HG03571 (cell line): ENCODE data around the gene SMYD3.

Experiments
- ATAC-seq: cut with Tn5 transposase; IDR thresholded peaks from one replicate; pipeline ENCODE4 v1.9.1; 2021; ENCODE audit not compliant: unreplicated experiment

Gene SMYD3

DNA sequence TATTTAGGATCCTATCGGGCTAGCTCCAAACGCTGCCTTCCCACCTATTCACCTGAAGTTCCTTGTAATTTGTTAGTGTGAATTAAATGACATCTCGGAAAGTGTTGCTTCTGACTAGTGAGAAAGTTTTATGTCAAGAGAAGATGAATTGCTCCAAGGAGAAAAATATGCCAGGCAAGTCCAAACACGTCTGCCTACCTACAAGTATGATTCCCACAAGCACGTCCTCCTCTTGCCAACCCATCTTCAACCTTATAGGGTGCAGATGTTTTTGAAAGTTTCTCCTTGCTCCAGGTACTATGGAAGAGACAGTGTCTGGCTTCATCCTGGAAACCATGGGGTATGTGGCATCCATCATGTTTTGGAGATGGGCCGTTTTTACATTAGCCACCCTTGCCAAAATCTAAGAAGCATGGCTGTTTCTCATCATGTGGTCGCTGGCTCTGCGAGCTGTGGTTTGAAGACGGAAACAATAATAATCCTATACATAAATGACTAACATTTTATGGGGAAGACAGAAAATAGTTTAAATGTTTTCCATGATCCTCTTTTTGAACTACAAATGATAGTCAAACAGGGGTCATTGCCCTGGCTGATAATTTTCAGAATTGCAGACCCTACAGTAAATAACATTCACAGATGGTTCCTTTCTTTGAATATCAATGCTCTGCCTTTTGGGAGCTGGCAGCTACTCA is 505.8 kb downstream of the SMYD3 start:
- ATAC-seq, result no peak

DNA sequence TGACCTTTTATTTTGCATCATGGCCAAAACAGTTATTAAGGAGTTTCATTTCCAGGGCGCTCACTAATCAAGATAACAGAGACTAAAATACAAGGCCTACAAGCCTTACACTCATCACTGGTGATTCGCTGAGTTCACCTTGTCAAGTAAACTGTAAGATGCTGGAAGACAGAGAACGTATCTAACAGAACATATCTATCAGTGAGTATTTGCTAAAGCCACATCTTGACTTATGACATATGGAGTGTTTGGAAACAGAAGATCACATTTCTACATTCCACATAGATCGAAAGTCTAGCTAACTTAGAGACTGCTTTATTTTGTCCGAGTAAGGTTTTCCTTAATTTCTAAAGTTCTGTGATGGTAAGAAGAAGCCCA is 506.5 kb downstream of the SMYD3 start:
- ATAC-seq, result no peak

DNA sequence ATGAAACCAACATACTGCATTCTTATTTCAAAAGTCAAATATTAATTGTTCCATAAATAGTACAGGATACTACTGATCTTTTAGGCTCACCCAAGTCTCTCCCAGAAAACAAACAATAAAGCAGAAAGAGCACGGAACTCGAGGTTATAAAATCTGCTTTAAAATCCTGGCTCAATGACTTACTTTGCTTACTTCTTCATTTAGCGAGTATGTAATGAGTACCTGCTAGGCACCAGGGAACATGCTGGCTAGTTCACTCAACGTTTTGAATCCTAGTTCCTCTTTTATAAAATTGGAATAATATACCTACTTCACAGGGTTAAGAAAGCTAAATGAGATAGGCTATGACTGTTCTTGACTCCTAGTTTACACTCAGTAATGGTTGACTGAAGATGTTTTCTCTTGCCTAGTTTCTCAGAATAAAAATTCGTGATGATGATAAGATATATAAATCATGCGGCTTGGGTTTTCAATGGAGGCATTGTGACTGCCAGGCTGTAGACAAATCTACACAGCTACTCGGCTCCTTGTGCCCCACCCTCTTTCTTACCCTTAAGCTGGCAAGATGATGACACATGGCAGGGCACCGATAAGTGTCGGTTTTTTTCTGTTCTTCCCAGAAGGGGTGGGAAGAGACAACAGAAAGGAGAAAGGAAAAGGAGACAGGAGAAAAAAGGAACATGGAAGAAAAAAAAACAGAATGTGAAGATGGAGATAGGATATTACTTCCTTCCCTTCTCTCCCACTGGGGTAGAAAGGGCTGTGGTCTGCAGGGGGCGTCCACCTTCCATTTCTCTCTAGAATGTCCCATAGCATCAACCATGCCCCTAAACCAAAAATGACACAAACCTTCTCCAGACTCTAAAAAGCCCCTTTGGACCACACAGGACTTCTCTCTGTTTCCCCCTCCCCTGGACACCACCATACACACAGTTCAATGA is 507.1 kb downstream of the SMYD3 start:
- ATAC-seq, result no peak

DNA sequence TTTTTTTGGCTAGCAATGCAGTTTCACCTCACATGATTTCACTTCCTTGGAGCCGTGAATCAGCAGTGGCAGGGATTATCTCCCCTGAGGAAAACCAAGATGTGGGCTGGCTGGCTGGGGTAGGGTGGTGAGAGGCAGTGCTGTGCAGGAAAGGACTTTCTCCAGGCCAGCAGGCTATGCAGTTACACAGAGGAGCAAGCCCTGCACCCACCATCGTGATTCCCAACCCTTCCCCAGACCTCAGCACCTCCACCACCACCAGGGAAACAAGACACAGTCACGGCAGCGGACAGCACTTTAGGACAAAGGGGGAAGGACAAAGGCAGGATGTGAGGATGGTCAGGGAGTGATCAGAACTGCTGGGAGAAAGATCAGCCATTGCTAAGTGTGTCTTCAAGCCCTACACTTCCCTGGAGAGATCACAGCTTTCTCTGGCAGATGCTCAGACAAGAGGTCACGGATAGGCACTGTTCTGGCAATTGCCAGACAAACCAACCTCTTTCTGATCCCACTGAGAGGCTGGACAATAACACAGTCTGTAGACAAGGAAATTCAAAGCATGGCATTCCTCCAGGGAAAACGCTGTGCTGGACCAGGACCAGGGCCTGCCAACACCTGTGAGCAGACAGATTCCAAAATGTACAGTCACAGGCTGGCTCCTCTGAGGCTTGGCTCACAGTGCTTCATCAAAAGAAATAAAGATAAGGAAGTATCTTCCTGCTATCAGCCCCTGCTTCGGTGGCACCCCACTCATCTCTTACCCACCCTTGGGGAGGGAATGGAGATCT is 509.4 kb downstream of the SMYD3 start:
- ATAC-seq, result no peak

DNA sequence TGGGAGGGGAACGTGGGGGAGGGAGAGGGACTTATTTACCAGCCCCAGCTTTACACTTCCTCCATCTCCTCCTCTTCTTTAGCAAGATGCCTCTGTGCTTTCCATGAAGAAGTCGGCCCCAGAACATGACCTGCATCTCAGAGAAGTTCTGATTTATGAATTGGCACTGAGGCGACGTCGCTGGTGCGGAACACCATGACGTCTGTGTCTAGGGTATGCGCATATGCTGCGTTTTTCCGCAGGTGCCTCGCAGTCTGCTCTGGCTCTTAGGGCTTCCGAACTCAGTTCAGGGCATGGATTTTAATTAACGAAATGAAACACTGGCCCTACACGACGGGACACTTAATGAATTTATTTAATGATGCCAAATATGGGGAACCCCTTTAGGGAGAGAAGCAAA is 510.3 kb downstream of the SMYD3 start:
- no peak for ATAC-seq

DNA sequence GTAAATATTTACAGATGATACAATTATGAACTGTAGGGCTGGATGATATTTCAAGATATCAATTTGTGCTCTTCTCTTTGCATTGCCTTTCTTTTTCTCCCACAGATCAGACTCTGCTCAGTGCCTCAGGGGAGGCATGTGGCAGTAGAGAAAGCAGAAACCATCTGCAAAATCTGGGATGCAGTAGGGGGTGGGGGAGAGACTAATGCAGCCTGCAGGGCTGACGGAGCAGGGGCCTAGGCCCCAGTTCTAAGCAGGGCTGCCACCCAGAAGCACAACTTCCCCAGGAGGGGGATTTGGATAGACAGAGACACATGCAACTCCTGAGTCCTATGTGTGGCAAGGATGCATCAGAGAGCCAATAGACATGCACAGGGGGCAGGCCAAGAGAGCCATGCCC is 511.6 kb downstream of the SMYD3 start:
- no peak for ATAC-seq

DNA sequence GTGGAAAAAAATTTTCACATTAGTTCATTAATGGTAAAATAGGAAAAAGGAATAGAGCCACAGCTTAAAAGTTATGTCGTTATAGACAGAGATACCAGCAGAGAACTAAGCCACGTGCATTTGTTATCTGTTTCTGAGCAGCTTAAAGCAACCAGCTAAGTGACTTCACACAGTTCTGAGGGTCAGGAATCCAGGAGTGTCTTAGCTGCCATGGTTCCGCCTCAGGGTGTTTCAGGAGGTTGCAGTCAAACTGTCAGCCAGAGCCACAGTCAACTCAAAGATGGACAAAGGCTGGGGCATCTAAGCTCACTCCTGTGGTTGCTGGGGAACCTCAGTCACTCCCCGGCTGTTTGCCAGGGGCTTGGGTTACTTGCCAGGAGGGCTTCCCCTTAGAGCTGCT is 515.8 kb downstream of the SMYD3 start:
- ATAC-seq, result no peak

DNA sequence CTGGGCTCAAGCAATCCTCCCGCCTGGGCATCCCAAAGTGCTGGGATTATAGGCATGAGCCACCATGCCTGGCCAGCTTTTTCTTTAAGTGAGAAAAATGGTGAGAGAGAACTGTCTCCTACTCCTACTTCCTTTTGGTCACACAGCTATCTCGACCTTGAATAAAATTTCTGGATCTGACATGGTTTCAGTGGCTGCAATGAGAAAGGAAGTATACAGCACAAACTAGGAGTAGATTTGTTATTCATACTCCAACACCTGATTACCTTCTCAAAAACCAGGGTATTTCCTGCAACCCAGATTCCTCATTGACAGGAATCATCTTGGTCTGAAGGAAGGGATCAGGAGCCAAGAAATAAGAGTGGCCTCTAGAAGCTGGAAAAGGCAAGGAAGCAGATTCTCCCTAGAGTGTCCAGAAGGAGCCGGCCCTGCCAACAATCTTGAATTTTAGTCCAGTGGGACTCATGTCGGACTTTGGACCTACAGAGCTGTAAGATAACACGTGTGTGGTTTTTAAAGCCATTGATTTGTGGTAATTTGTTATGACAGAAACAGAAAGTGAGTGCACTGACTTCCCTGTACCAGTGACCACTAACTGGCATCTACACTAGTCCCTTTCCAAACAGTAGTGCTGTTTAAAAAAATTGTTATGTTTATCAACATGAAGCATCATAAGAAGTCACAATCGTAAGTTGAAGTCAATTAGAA is 516.6 kb downstream of the SMYD3 start:
- ATAC-seq, result no peak

DNA sequence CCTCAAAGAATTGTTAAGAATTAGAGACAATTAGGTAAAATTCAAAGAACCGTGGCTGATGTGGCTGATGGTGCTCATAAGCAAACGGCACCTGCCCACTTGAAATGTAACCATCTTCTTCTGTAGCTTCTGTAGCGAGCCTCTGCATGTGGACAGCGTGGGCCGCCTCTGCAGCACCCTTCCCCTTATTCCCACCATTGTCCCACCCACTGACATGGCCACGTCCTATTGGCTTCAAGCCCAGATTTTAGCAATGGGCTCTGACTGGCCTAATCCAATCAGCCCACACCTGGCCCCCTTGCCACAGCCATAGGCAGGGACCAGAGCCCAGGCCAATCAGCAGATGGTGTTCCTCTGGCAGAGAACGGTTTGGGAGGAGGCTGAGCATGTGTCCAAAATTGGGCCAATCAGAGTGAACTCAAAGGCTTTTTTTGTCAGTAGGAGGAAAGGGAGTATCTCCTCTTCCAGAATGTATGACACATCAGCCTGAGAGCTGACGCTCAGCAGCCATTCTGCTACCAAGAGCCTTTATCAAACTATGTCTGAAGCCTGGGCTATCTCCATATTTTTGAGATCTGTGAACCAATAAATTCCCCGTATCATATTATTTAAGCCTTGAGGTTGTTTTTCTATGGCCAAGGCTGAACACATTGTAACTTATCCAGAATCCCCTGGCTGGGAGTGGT is 518.5 kb downstream of the SMYD3 start:
- no peak for ATAC-seq

DNA sequence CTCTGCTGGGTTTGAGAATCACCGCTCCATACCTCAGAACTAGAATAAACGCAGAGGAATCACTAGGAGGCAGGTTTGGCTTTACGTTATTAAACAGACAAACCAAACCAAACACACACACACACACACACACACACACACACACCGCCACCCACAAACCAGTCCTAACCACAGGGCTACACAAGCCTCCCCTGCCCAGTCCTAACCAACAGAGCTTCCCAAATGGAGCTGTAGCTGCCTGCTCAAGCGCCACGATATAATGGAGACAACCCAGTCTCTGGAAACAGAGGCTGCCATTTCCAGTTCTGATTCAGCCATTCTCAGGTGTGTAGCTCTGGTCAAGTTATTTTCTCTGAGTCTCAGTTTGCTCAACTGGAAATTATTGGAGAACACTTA is 519.1 kb downstream of the SMYD3 start:
- ATAC-seq, result no peak

DNA sequence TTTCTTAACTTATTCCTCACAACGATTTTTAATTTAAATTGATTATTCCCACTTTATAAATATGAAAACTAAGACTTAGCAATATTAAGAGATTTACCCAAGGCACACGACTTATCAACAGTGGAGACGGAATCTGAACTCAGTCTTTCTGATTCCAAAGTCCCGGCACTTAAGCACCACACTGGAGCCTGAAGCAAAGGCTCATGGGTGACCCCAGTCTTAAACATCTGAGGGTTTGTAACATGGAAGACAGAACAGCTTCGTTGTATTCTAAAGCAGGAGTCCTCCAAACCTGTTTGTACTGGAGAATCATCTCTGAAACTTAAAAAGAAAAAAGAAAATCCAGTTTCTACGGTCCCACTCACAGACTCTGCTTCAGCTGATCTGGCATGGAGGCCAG is 519.5 kb downstream of the SMYD3 start:
- ATAC-seq, result no peak

DNA sequence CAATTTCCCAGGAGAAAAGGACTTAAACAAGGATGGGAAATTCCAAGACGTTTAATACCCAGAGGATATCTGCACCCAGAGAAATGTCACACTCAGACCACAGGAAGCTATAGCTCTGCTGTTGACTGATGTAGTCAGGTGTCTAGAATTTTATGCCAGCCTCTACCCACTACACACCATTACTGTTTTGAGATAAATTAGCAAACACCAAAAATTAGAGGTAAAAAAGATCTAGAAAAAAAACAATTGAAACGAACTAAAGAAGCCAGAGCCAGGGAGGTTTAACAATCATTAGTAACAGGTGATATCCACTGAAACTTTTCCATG is 519.9 kb downstream of the SMYD3 start:
- no peak for ATAC-seq

DNA sequence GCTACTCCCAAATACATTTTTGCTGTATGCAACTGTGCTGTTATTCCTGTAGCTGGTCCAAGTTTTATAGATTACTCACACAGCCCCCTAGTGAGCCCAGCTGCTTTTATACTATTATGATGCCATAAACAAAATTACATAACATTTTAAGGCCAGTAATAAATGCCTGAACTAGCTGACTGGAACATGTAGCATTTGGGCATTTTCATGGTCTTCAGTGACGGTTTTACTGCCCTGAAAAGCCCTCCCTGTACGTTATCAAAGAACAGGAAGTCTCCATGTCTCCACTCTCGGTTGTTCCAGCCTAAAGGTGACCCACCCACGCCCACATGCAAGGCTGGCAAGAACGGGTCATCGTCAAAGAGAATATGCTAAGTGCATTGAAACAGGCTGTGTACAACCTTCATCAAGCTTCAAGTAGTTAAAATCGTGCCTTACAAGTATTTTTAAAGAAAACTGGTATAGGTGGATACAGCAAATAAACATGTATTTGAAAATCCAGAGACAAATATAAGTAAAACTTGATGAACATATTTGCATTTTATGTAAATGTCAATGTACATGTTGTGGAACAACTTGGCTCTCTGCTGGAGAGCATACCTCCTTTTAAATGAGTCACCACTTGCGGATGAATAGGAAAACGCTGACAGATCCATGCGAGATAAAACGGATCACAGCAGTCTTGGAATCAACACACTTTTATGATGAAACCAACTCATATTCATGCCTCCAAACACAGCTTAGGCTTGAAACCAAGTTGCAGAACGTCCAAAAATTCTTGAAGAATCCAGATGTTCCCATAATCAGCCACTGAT is 520.5 kb downstream of the SMYD3 start:
- no peak for ATAC-seq

DNA sequence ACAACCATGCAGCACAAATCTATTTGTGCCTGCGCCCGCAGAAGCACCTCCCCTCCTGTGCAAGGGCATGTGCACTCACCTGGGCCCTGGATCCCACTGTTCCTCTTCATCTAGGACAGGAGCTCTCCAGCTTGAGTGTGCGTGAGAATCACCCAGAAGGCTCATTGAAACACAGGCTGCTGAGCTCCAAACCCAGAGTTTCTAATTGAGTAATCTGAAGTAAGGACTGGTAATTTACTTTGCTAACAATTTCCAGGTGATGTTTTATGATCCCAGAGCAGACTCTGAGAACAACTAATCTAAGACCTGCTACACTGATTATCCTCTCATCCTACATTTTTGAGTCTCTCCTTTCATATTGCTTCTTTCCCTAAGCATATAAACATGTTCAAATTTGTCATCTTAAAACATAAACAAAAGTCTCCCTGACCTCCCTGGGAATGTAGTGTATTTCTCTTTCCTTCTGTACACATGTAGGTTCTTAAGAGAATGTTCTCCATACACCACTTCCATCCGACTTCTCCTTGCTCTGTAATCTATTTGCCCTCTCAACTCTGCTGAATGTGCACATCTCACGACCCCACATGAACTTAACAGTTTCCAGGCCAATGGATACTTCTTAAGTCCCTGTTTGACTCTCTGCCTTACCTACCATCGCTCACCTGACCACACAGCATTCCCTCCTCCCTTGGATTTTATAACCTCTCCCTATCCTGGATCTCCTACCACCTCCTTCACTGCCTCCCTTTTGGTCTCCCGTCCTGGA is 522.5 kb downstream of the SMYD3 start:
- ATAC-seq, result no peak

DNA sequence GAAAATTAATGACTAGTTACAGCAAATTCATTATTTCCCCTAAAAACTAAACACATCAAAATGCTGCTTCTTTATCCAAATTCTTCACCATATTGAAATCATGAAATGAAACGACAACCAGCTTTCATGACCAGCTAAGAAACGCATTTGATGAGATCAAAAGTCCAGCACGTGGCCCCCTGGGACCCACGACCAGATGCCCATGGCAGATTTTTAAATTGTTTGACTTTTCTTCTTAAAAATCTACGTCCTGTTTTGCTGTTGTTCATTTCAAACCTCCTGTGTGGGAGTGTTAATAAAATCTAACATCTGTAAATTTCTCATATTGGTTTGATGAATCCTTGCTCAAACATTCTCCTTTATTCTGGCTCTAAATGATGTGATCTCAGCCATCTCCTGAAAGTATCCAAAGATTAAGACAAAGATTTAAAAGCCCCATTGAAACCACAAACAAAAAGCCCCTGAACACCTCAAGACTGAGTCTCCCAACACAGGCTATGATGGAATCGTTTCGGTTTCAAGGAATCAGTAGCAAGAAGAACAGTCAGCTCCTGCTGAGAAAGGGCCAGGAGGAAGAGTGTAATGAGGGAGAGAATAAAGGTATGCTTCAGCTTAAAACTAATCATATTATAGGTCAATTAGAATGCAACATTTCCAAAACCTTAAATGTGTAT is 523.6 kb downstream of the SMYD3 start:
- no peak for ATAC-seq

DNA sequence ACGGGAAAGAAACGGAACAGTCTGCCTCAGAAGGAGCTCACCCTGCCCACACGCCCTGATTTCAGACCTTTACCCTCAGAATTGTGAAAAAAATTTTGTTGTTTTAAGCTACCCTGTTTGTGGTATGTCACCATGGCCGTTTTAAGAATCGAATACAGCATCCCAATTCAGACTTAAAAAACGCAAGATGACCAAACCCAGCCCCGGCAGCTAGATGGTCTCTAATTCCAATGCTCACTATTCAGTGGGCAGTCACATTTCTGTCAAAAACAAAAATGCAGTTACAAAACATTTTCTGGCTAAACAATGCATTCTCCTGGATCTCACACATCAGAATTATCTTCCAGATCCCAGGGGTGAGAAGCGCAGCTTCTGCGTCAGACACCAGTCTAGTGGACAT is 527.5 kb downstream of the SMYD3 start:
- ATAC-seq, result no peak

DNA sequence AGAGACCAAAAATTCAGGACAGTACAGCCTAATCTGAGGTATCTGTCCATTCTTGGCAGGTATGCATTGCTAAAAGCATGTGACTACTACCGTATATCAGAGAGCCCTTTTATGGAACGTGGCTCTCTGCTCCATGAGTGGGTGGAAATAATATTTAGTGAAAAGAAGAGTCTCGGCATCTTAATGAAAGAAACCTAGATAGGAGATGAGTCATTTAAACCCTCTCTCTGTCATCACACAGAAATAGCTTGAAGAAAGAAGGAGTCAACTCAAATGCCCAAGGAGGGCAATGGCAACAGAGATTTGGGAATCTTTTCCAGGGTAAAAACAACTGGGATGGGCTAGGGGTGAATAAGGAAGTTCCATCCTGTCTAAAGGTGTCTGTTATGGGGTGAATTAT is 528.2 kb downstream of the SMYD3 start:
- no peak for ATAC-seq

DNA sequence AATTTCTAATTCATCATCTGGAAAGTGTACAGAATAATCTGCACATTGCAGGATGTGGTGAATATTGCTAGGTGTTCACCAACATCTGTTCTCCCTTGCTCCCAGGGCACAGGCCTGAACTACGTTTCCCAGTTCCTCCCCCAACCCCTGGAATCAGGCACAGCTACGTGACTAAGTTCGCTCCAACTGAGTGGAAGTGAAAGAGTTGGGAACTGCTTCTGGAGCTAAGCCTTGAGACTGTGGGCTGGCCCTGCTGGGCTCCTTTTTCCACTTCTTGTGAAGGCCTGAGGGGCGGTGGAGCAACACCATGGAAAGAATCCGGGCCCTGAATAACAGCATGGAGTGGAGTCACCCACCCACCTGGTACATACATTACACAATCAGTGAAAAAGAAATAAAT is 534.6 kb downstream of the SMYD3 start:
- ATAC-seq, result no peak

DNA sequence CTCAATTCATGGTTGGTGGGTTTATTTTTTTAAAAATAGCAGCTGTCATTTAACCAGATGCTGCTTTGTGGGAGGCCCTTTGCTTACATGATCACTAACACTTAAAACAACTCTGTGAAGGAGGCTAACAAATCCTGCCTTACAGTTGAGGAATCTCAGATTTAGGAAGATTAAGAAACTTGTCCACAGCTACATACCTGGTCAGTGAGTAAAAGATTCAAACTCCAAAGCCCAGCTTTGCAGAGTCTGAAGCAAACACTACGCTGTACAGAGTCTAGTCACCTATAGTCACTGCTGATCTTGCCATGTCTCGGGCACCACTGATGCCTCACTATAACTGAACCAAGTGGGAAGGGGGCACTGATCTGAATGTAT is 535.4 kb downstream of the SMYD3 start:
- ATAC-seq, result no peak
